ENCODE data around the gene CHCHD2. TPM values are rescaled to one million over a fixed set of nuclear protein-coding genes. Genes with fewer than 3 reads are reported as not detected.

Gene CHCHD2
- total RNA-seq = 188 and 425 TPM in 2 replicates

GRCh38 chr7:56106108-56107073, at the start of gene CHCHD2:
CHCHD2 (minus strand) TSS chr7:56106476; CDS start chr7:56106413, 63 bp downstream.

GRCh38 chr7:56115852-56116538, 9.7 kb upstream of the CHCHD2 start, which contains the start of gene NUPR2:
NUPR2 (minus strand) TSS chr7:56116417; CDS start chr7:56116314, 103 bp downstream.

GRCh38 chr7:56092789-56093531, 13.3 kb downstream of the CHCHD2 start, which contains the start of gene PHKG1:
PHKG1 (minus strand) TSS chr7:56092952; CDS start chr7:56088941, 4,011 bp downstream.

GRCh38 chr7:56063882-56064625, 42.2 kb downstream of the CHCHD2 start, which contains the start of gene SUMF2:
SUMF2 (plus strand) TSS chr7:56064286; CDS start chr7:56064312, 26 bp downstream.

Small RNAs within 50 kb of the gene (small RNA-seq; reads per million reads assigned to genes)
- gene SNORA15 (0.40 reads per million, percentile 18 among the genes with 10 or more reads in this experiment), gene SNORA22B (1.1 reads per million, percentile 61 among the genes with 10 or more reads in this experiment)

Other genes starting within 250 kb of the CHCHD2 start
- gene SEPTIN14, start 243.7 kb downstream of the CHCHD2 start, total RNA-seq = not detected in 2 replicates
- gene ZNF713, start 219.0 kb downstream of the CHCHD2 start, total RNA-seq = 2.4 and 5.9 TPM in 2 replicates
- 10.2 and 12.5 TPM in 2 replicates for gene MRPS17, start 154.6 kb downstream of the CHCHD2 start, total RNA-seq
- 31.8 and 36.9 TPM in 2 replicates for gene NIPSNAP2, start 141.9 kb downstream of the CHCHD2 start, total RNA-seq
- gene PSPH, start 55.0 kb downstream of the CHCHD2 start, total RNA-seq = 23.6 and 44.6 TPM in 2 replicates
- 104 and 108 TPM in 2 replicates for gene CCT6A, start 54.7 kb downstream of the CHCHD2 start, total RNA-seq
- gene SUMF2, start 42.2 kb downstream of the CHCHD2 start, total RNA-seq = 155 and 193 TPM in 2 replicates
- 1.2 TPM in 1 of 2 replicates, not detected in the other for gene PHKG1, start 13.5 kb downstream of the CHCHD2 start, total RNA-seq
- gene NUPR2, start 9.9 kb upstream of the CHCHD2 start, total RNA-seq = not detected in 2 replicates